CD4-positive, CD25-positive, alpha-beta regulatory T cell (primary cell): Measurements from ENCODE around the gene ERO1B. TPM values are rescaled to one million over a fixed set of nuclear protein-coding genes. Genes with fewer than 3 reads are reported as not detected.

Experiments used
- ATAC-seq, 2 donors: fragments of 150-1000 bp; cut with Tn5 transposase; one replicate each; pipeline ENCODE4 v1.10.0; 2021; ENCODE audit warnings: low read depth in 2 of 2, moderate number of reproducible peaks in 2 of 2, moderate library complexity in 1 of 2
- DNase-seq, 3 donors: peaks; one replicate each; pipeline versions ENCODE4 v3.0.0 to v3.0.0-alpha.2; 2012 to 2022; ENCODE audit warnings: mixed read lengths in 1 of 3
- H3K27ac ChIP-seq: one replicate; pipeline ENCODE4 v1.7.0; 2013; ENCODE audit warnings: mild to moderate bottlenecking, low read length; ENCODE audit not compliant: insufficient read depth, poor library complexity, severe bottlenecking
- H3K27me3 ChIP-seq: one replicate; pipeline ENCODE4 v1.7.0; 2013; ENCODE audit warnings: low read length; ENCODE audit not compliant: control insufficient read depth, insufficient read depth
- H3K36me3 ChIP-seq: one replicate; pipeline ENCODE4 v1.7.0; 2013; ENCODE audit warnings: mild to moderate bottlenecking, low read length, moderate library complexity; ENCODE audit not compliant: control insufficient read depth, insufficient read depth
- H3K4me1 ChIP-seq: 2 replicates; pipeline ENCODE4 v1.7.0; 2013; ENCODE audit warnings: mild to moderate bottlenecking, low read length; ENCODE audit not compliant: insufficient read depth, control insufficient read depth, poor library complexity, severe bottlenecking
- H3K4me3 ChIP-seq: one replicate; pipeline ENCODE4 v1.7.0; 2013; ENCODE audit warnings: low read depth, mild to moderate bottlenecking, low read length, moderate library complexity
- H3K9me3 ChIP-seq, 2 experiments: 1 replicate in 1 of 2; 2 replicates in 1 of 2; pipeline ENCODE4 v1.7.0; 2013; ENCODE audit warnings: low read length in 2 of 2, mild to moderate bottlenecking in 1 of 2, moderate library complexity in 1 of 2; ENCODE audit not compliant: control insufficient read depth in 2 of 2
- H3K27ac Mint-ChIP-seq, 3 donors: one replicate each; pipeline ENCODE4 v1.8.0; 2020 to 2022; ENCODE audit warnings: mild to moderate bottlenecking in 3 of 3, mixed read lengths in 3 of 3, moderate library complexity in 2 of 3
- H3K27me3 Mint-ChIP-seq: one replicate; pipeline ENCODE4 v1.8.0; 2022; ENCODE audit warnings: mild to moderate bottlenecking, mixed read lengths
- H3K36me3 Mint-ChIP-seq: one replicate; pipeline ENCODE4 v1.8.0; 2020; ENCODE audit warnings: mixed read lengths
- H3K4me1 Mint-ChIP-seq, 4 donors: one replicate each; pipeline ENCODE4 v1.8.0; 2020 to 2022; ENCODE audit warnings: mixed read lengths in 4 of 4, mild to moderate bottlenecking in 1 of 4
- H3K4me3 Mint-ChIP-seq, 4 donors: one replicate each; pipeline ENCODE4 v1.8.0; 2020 to 2022; ENCODE audit warnings: mild to moderate bottlenecking in 4 of 4, mixed read lengths in 4 of 4, moderate library complexity in 3 of 4
- H3K9me3 Mint-ChIP-seq, 7 donors: one replicate each; pipeline ENCODE4 v1.8.0; 2020 to 2022; ENCODE audit warnings: mixed read lengths in 7 of 7, mild to moderate bottlenecking in 3 of 7, moderate library complexity in 2 of 7
- polyA plus RNA-seq, 4 donors: library from polyadenylated mRNA; unstranded; fragments of 300-500 nt; fragmentation: Illumina TruSeq; gene quantifications; one replicate each; pipeline ENCODE4 v1.2.3, GENCODE V29; 2021
- total RNA-seq: library from RNA; stranded (reverse); gene quantifications from one replicate; pipeline ENCODE4 v1.2.3, GENCODE V29; 2022

Gene ERO1B
- total and polyA plus RNA-seq, 5 donors from 2014 or later: 2.4 to 15.2 (median 2.8) TPM

- Mint-ChIP-seq H3K27me3 (no peaks in the 10 kb centered on the region), H3K4me1 (peaks cover 0 to under 1% (median 0%) of the 10 kb centered on the region in 4 donors), H3K9me3 (peaks cover 0 to 25% (median 6%) of the 10 kb centered on the region in 7 donors), H3K4me3 (no peak overlapping the region), H3K27ac (no peak overlapping the region), H3K36me3 (peaks cover 63% of the 10 kb centered on the region)
- DNase-seq (no peak), ATAC-seq (no peak)
- Histone ChIP-seq H3K4me3 (no peak overlapping the region), H3K27me3 (no peaks in the 10 kb centered on the region), H3K36me3 (peaks cover 13% of the 10 kb centered on the region), H3K27ac (no peak overlapping the region), H3K9me3 (no peaks in the 10 kb centered on the region), H3K4me1 (no peaks in the 10 kb centered on the region)
Measured at GRCh38 chr1:236185687-236186086, 96.1 kb downstream of the ERO1B start.

GRCh38 chr1:236181059-236181458 is 100.7 kb downstream of the ERO1B start:
- Mint-ChIP-seq H3K4me3 (no peak overlapping the region), H3K27ac (no peak overlapping the region), H3K36me3 (peaks cover 22% of the 10 kb centered on the region), H3K27me3 (no peaks in the 10 kb centered on the region), H3K4me1 (no peaks in the 10 kb centered on the region), H3K9me3 (no peaks in the 10 kb centered on the region)
- H3K27ac ChIP-seq: no peak overlapping the region
- H3K36me3 ChIP-seq: peaks cover 24% of the 10 kb centered on the region
- DNase-seq (no peak), ATAC-seq (no peak)
- H3K4me3 ChIP-seq: no peak overlapping the region
- H3K9me3 ChIP-seq: no peaks in the 10 kb centered on the region
- H3K4me1 ChIP-seq: no peaks in the 10 kb centered on the region
- H3K27me3 ChIP-seq: no peaks in the 10 kb centered on the region

- ATAC-seq (no peak), DNase-seq (no peak)
- H3K4me1 ChIP-seq: no peaks in the 10 kb centered on the region
- no peak overlapping the region for H3K4me3 ChIP-seq
- H3K27ac ChIP-seq: no peak overlapping the region
- Mint-ChIP-seq H3K36me3 (peaks cover 13% of the 10 kb centered on the region), H3K4me1 (no peaks in the 10 kb centered on the region), H3K4me3 (no peak overlapping the region), H3K27ac (no peak overlapping the region), H3K9me3 (no peaks in the 10 kb centered on the region), H3K27me3 (no peaks in the 10 kb centered on the region)
- H3K27me3 ChIP-seq: no peaks in the 10 kb centered on the region
- peaks cover 24% of the 10 kb centered on the region for H3K36me3 ChIP-seq
- H3K9me3 ChIP-seq: no peaks in the 10 kb centered on the region
Measured at GRCh38 chr1:236179634-236180033, 102.1 kb downstream of the ERO1B start.

- H3K36me3 Mint-ChIP-seq: peaks cover 18% of the 10 kb centered on the region
- Histone ChIP-seq H3K36me3 (peaks cover 18% of the 10 kb centered on the region), H3K9me3 (no peaks in the 10 kb centered on the region), H3K27me3 (no peaks in the 10 kb centered on the region), H3K4me3 (no peak overlapping the region), H3K4me1 (no peaks in the 10 kb centered on the region), H3K27ac (no peak overlapping the region)
- H3K4me1 Mint-ChIP-seq: no peaks in the 10 kb centered on the region
- ATAC-seq (no peak), DNase-seq (no peak)
- no peaks in the 10 kb centered on the region for H3K27me3 Mint-ChIP-seq
- H3K4me3 Mint-ChIP-seq: peak overlapping the region in 1 of 4 donors; percentile 44
- H3K27ac Mint-ChIP-seq: no peak overlapping the region
- H3K9me3 Mint-ChIP-seq: no peaks in the 10 kb centered on the region
Measured at GRCh38 chr1:236176337-236177336, 105.1 kb downstream of the ERO1B start.

GRCh38 chr1:236175642-236176336 is 106.0 kb downstream of the ERO1B start:
- no peaks in the 10 kb centered on the region for H3K9me3 ChIP-seq
- H3K36me3 ChIP-seq: peaks cover 12% of the 10 kb centered on the region
- ATAC-seq (no peak), DNase-seq (no peak)
- H3K4me3 Mint-ChIP-seq: no peak overlapping the region
- no peak overlapping the region for H3K27ac ChIP-seq
- no peaks in the 10 kb centered on the region for H3K4me1 ChIP-seq
- H3K4me1 Mint-ChIP-seq: no peaks in the 10 kb centered on the region
- no peaks in the 10 kb centered on the region for H3K27me3 ChIP-seq
- H3K4me3 ChIP-seq: no peak overlapping the region
- peak overlapping the region in 1 of 3 donors; percentile 14 for H3K27ac Mint-ChIP-seq
- H3K27me3 Mint-ChIP-seq: no peaks in the 10 kb centered on the region
- no peaks in the 10 kb centered on the region for H3K9me3 Mint-ChIP-seq
- H3K36me3 Mint-ChIP-seq: peaks cover 15% of the 10 kb centered on the region

- no peak for ATAC-seq
- Mint-ChIP-seq H3K27me3 (no peaks in the 10 kb centered on the region), H3K4me3 (no peak overlapping the region), H3K4me1 (peaks cover 0 to 4% (median 0%) of the 10 kb centered on the region in 4 donors), H3K36me3 (peaks cover 19% of the 10 kb centered on the region), H3K9me3 (no peaks in the 10 kb centered on the region), H3K27ac (no peak overlapping the region)
- no peaks in the 10 kb centered on the region for H3K4me1 ChIP-seq
- DNase-seq: no peak
- H3K9me3 ChIP-seq: no peaks in the 10 kb centered on the region
- no peaks in the 10 kb centered on the region for H3K36me3 ChIP-seq
- no peaks in the 10 kb centered on the region for H3K27me3 ChIP-seq
- H3K27ac ChIP-seq: no peak overlapping the region
- H3K4me3 ChIP-seq: no peak overlapping the region
Measured at GRCh38 chr1:236173174-236173767, 108.5 kb downstream of the ERO1B start.

- peaks cover 0 to 5% (median 0%) of the 10 kb centered on the region in 4 donors for H3K4me1 Mint-ChIP-seq
- H3K36me3 ChIP-seq: no peaks in the 10 kb centered on the region
- no peak overlapping the region for H3K4me3 Mint-ChIP-seq
Measured at GRCh38 chr1:236172041-236172579, 109.6 kb downstream of the ERO1B start.

More at GRCh38 chr1:236172041-236172579, 109.6 kb downstream of the ERO1B start:
- DNase-seq (no peak), ATAC-seq (no peak)
- no peaks in the 10 kb centered on the region for H3K9me3 Mint-ChIP-seq
- no peak overlapping the region for H3K27ac ChIP-seq
- H3K4me3 ChIP-seq: no peak overlapping the region
- H3K4me1 ChIP-seq: no peaks in the 10 kb centered on the region
- no peaks in the 10 kb centered on the region for H3K27me3 Mint-ChIP-seq
- no peak overlapping the region for H3K27ac Mint-ChIP-seq
- no peaks in the 10 kb centered on the region for H3K9me3 ChIP-seq
- peaks cover 19% of the 10 kb centered on the region for H3K36me3 Mint-ChIP-seq
- no peaks in the 10 kb centered on the region for H3K27me3 ChIP-seq
